Glomerular endothelial cell (primary cell): ENCODE results near the gene ADARB2. TPM values are rescaled to one million over a fixed set of nuclear protein-coding genes. Genes with fewer than 3 reads are reported as not detected.
"Not testable (repeated sequence)": the region's sequence is repeated elsewhere in the genome, so short reads cannot be mapped to it uniquely, and the experiment has no call there.

ENCODE experiments used
- DNase-seq: peaks from one replicate; pipeline ENCODE4 v3.0.0-alpha.2; 2011; ENCODE audit warnings: low read depth, low spot score; ENCODE audit errors: extremely low read depth
- total RNA-seq: library from RNA; depleted of rRNA; stranded (reverse); fragments of >200 nt; gene quantifications from 2 replicates; pipeline ENCODE4 v1.2.3, GENCODE V29; 2015

ADARB2 gene
- total RNA-seq, 1 donor from 2014 or later: 0.23 TPM

DNA sequence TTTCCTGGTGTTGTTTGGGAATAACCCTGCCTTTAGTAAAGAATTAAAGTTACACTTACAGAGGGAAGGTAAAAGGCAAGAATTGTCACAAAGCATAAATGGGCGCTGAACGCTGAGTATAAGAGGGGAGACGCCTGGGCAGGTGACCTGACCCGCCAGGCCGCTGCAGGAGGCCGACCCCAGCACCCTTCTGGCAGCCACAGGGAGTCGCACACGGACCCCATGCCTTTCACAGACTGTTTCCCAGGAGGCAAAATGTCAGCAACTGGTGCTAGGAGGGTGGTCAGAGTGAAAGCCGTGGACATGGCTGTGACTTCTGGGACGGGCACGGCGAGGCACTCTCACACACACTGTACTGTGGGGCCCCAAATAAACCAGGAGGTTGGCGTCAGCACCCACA, 392.9 kb downstream of the ADARB2 start:
- no peak for DNase-seq

DNA sequence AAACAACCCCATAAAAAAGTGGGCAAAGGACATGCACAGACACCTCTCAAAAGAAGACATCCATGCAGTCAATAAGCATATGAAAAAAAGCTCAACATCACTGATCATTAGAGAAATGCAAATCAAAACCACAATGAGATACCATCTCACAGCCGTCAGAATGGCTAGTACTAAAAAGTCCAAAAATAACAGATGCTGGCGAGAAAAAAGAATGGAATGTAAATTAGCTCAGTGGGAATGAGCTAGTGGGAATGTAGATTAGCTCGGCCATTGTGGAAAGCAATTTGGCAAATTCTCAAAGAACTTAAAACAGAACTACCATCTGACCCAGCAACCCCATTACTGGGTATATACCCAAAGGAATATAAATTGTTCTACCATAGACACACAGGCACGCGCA, 394.1 kb downstream of the ADARB2 start:
- DNase-seq: no peak

DNA sequence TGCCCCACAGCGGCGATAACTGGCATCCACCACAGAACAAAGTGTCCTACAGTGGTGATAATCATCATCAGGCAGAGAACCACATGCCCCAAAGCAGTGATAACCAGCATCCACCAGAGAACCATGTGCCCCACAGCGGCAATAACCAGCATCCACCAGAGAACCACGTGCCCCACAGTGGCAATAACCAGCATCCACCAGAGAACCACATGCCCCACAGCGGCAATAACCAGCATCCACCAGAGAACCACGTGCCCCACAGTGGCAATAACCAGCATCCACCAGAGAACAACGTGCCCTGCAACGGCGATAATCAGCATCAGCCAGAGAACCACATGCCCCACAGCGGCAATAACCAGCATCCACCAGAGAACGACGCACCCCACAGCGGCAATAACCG, 396.3 kb downstream of the ADARB2 start:
- DNase-seq: not testable (repeated sequence)

DNA sequence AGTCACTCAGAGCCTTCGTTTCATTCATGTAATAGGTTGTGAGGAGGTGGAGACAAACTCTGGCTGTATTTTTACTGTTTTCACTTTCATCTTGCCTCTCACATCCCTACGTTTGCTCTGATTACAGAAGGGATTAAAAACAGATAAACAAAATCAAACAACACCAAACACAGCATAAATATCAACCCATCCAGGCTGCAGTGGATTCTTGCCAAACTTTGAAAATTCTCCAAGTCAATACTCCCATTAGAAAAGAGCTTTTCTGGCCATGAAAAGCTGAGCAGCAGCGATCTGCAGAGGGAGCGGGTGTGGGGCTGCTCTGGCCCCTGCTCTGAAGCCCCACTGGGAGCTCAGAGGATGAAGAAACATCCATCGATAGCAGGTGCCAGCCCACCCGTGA, 397.9 kb downstream of the ADARB2 start:
- DNase-seq: no peak

DNA sequence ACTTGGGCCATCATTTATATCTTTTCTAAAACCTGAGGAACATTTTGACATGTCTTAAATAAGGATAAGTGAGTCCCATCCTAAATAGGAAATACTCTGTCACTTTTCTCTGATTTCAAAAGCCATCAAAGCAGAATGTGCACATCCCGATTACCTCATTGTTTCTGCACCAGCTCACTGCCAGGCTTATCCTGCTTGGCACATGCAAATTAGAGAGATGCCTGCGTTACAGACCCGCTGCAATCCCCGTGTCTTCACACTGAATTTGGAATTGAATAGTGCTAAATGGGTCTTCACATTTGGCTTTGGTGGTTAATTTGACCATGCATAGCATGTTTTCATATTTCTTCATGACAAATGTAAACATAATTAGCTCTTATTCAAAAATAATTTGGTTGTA, 401.7 kb downstream of the ADARB2 start:
- no peak for DNase-seq

DNA sequence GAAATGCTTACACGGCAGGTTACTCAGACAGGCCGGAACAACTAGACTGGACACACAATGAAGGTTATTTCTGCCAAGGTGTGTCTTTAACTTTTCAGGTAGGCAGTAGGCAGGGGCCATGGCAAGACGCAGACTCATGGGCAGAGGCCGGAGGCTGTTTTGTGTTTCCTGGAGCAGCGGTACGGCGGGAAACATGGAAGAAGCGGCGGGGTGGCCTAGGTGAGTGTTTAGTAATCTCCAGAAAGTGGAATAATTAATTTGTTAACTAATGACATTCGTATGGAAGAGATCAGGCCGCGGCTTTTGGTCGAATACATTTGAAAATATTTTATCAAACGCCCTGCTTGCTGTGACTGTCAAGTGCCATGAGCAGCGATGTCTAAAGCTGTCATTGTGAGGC, 403.3 kb downstream of the ADARB2 start:
- DNase-seq: no peak

DNA sequence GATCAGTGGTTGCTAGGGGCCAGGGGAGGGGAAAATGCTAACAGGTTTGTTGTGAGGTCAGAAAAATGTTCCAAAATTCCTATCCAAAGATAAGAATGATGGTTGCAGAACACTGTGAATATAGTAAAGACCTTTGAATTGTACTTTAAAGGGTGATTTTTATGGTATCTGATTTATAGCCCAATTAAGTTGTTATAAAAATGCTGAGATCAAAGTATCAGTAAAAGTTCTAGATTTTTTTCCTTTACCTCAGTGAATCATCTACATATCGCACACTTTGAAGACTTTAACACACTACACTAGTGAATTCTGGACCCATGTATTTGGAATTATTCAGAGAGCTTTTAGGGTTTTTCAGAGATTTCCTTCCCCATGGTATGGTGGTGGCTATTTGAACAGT, 405.8 kb downstream of the ADARB2 start:
- no peak for DNase-seq

DNA sequence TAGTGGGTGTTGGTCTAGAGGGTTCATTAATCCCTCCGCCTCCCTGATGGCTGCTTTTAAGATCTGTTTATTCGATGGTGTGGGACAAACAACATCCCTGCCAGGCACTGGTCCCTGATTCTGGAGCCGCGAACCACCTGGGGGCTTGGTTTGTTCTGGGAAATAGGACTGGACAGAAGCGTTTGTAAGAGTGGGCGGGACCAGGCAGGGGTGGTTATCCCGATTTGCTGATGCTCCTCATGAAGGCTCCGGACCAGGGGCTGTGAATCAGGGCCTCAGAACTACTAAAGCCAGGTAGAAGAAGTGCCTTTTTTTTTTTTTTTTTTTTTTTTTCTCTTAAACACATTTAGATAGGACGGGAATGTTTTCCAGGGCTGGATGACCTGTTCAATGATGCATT, 407.7 kb downstream of the ADARB2 start:
- no peak for DNase-seq

DNA sequence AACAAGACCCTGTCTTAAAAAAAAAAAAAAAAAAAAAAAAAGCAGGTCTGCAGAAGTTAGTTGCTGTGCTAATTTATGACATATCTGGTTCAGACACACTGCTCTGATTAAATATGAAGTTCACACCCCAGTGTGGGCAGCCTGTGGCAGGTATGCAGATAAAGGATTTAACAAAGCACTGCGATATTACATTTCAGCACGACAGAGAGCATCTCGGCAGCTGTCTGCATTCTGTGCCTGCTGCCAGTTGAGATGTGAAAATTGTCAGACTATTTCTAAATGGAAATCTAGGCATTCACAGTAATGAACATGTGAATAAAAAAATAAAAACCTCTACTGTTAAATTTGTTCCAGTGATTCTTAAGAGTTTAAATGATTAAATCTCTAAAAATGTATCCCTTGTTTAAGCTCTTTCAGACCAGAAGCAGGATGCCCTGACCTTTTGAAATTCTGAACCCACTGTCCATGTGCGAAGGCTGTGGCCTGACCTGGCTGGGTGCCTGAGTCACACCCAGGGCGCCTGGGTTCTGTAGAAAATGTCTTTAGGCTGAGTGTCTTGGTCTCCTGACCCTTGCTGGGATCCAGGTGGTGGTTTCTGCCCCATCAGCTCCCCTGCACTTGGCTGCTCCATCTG, 408.2 kb downstream of the ADARB2 start:
- DNase-seq: no peak

DNA sequence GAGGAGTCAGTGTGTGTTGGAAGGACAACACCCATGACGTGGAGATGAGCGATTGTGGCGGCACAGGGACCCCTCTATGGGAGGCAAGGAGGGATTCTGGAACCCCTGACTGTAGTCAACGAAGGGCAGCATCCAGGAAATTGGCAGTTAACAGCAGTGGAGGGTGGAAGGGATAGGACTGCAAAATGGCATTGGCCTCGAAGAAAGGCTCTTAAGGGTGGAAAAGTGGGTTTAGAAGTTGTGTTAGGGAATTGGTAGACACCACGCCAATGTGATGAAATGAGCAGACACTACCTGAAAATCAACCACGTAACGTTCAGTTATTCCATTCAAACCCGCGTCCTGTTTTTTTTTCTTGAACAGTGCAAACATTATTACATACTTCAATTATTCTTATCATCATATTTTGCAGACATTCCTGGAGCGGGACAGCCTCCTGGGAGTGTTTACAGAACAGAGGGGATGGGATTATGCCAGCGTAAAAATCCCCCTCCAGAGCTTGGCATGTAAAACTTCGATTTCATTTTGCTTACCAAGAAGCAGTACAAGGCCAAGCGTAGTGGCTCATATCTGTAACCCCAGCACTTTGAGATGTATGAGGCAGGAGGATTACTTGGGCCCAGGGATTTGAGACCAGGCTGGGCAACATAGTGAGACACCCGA, 409.0 kb downstream of the ADARB2 start:
- DNase-seq: no peak

DNA sequence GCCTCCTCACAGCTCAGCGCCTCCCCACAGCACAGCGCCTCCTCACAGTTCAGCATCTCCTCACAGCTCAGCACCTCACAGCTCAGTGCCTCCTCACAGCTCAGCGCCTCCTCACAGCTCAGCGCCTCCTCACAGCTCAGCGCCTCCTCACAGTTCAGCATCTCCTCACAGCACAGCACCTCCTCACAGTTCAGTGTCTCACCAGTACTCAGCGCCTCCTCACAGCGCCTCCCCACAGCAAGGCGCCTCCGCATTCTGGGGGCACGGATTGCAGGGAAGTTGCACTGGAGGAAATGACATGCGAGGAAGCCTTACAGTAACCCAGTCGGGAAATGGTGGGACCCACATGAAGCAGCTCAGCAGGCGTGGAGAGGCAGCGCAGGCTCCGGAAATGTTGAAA, 409.6 kb downstream of the ADARB2 start:
- no peak for DNase-seq

DNA sequence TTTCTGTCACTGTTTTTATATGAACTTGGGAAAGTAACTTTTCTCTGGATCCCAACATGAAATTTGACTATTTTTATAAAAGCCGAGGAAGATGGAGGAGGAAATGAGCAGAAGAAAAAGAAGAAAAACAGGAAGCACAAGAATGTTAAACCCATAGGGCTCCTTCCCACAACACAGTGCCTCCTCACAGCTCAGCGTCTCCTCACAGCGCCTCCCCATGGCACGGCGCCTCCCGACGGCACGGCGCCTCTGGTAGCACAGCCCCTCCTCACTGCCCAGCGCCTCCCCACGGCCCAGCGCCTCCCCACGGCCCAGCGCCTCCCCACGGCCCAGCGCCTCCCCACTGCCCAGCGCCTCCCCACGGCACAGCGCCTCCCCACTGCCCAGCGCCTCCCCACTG, 410.8 kb downstream of the ADARB2 start:
- not testable (repeated sequence) for DNase-seq

DNA sequence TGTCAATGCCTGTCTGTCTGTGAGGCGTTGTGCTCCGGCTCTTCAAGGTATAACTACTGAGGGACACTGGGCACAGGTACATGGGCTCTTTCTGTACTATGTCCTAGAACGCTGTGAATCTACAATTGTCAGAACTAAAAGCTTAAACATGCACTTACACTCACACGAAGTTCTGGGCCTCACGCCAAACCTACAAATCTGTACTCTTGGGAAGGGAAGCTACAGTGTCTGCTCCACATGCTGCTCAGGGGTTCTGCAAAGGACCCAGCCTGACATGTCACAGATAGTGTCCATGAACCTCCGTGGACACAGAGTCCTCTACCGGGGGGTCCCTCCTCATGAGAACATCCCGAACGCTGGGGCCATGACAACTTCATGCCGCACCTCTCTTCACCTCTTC, 412.4 kb downstream of the ADARB2 start:
- no peak for DNase-seq

DNA sequence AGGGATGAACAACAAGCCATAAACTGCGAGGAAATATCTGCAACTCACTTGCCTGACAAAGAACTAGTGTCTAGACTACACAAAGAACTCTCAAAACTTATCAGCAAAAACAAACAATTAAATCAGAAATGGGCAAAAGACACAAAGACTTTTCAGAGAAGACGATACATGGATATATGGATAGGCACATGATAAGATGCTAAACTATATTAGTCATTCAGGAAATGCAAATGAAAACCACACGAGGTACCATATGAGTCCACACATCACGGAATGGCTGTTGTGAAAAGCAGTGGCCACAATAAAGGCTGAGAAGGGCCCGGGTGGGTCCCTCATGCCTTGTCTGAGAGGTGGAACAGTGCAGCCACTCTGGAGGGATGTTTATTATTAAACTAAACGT, 413.4 kb downstream of the ADARB2 start:
- no peak for DNase-seq

DNA sequence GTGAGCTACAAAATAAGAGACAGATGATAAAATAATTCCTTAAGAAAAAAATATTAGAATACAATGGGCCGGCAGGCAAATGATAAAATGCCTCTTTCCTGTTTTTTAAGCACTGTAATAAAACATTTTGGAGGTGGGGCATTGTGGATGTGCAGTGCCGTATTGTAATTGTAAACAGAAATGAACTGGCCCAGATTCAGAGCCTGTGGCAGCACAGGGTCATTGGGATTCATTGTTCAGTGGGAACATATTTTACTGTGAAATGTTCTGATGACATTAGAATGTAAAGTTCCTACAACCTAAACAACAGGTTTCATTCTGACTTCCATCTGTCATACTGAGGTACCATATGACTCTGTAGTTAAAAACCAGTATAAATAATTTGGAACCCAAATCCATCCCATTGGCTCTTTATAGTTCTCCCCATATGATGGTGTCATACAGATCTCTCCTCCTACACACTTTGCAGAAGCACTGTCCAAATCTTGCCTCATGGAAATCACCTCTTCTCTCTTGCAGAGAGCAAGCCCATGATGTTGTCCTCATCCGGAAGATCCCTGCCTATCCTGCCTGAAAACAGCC, 416.5 kb downstream of the ADARB2 start:
- DNase-seq: no peak

DNA sequence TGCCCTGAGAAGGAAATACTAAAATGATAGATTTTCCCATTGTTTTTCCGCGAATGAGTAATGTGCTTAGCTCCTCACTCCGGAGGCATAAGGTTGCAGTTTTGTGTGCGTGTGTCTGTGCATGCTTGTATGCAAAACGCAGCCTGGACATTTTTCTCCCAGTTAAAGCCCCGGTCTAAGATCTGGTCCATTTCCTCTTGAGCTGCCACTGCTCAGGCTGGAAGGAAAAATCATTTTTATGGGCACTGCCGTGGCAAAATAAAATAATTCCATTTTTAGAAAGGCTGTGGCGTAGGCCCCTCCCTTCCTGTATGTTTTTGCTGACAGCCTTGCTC, 420.5 kb downstream of the ADARB2 start:
- DNase-seq: no peak

DNA sequence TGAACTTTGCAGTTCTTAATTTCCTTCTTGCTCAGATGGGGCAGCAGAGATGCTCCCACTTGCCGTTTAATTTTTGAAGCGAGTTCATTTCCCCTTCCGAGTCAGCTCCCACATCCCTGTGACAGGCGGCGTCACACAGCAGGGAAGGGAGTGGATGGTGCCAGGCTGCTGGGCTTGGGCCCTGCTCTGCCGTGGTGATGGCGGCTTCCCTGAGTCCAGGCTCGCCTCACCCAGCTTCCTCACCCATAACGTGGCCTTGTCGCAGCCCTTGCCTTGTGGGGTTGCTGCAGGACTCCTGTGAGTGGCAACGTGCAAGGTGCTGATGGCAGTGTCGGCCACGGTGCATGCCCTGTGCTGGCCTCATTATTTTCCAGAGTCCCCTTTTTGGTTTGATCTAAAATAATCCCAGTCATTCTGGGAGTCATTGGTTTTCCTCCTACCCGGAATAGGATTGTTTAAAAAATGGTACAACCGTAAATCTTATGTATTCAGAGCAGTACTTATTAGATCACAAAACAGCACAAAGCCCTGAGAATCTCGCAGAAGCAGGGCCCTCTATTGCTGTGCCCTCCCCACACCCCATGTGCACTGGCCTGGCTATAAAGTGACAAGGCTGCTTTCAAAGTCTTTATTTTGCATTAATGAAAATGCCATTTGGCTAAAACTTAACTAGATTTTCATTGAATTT, 421.1 kb downstream of the ADARB2 start:
- no peak for DNase-seq

DNA sequence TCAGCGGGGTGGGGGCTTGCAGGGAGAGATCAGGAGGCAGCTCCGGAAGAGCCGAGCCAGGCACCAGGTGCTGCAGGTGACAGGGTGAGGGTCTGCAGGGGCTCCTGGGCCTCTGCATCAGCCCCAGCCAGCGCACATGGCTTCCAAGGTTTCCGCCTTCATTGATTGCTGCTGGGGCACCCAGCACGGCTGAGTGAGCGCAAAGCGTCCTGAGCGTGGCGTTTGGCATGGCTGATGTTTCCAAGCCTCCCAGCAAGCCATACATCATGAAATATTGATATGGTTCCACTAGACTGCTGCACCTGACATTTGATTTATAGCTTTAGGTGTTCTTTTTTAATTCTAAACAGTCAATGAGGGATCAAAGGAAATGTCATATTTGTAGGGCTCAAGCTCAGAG, 422.1 kb downstream of the ADARB2 start:
- no peak for DNase-seq

DNA sequence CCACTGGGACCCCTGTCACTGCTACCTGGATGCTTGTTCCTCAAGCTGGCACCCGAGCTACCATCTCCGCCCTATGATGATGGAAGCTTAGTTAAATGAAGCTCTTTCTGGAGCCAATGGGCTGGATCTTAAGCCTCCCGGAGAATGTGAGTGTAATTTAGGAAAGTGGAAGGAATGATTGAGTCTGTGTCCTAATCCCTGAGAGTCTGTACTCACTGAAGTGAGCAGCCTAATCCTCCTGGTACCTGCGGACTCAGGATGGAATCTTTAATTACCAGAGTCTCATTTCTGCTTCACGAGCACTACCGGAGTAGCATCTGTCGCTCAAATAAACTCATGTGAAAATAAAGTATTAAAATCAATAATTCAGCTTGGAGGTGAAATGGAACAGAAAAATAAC, 425.6 kb downstream of the ADARB2 start:
- DNase-seq: no peak

DNA sequence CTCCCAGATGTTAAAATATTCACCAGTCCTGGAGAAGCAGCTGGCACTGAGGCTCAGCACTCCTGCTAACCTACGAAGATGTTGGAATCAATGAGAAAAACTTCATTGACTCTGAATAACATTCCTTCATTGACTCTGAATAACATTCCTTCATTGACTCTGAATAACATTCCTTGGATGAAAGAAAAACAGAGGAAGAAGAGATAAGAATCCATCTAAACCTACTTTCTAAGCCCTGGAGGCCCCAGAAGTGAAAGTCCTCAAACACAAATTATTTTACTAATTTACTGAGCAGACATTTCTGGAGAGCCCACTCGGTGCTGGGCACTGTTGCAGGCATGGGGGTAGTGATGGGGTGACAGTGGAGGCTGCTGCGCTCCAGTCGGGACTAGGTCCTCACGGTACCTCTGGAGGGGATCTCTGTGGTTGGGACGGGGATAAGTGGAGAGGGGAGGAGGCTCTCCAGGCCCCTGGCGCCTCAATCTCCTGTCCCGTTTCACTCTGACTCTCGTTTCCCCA, 427.0 kb downstream of the ADARB2 start:
- no peak for DNase-seq

DNA sequence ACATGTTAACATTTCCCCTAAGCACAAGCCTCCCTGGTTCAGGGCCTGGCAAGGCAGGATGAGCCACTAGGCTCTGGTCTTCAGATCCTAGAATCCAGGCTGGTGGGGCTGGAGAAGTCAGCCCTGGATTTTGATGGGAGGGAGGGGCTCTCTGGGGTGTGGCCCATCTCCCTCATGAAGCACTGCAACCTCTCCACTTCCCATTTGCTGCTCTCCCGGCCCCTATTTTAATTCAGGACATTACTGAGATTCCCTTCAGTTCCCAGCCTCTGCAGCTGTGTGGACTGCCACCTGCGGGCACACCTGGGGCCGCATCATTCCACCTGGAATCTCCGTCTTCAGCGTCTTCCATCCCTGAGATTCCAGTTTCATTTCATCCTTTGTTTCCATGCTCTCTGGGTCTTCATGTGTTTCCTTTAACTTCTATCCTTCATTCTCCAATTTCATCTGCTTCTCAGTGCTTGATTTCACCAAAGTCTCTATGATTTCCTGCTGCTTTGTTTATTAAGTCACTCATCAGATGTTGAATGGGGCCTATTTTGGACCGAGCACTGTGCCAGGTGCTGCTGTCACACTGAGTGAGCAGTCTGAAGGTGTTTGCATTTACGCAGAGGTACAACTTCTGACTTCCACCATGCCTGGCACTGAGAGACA, 427.6 kb downstream of the ADARB2 start:
- DNase-seq: no peak
